ENCODE measurements around the gene CDK19. TPM values are rescaled to one million over a fixed set of nuclear protein-coding genes. Genes with fewer than 3 reads are reported as not detected.
A peak's percentile ranks its signal among the peaks of the same experiment; 100 is the strongest.

The CDK19 gene
- total and polyA plus RNA-seq, 2 of the 13 experiments (the other 11 are each of a cell fraction or from before 2014, with no cell fraction given), result 13.4 to 27.0 TPM

- POLR2A ChIA-PET, result no interaction called here
- H3K79me2 ChIP-seq (ENCODE audit: insufficient read depth, low read length), result no peaks in the 10 kb centered on the region
- peak overlapping the region; percentile 53 for H3K27ac ChIP-seq (ENCODE audit: extremely low read length, insufficient read depth, low read length)
- 0 out of 2 replicates have a peak, but pooled peaks cover 4% of the 10 kb centered on the region for H3K9me3 ChIP-seq (ENCODE audit: low read length)
- intact Hi-C loops (cut with micrococcal nuclease; ENCODE audit: unreplicated experiment) (loop anchor here (10.0 kb wide), 1 partner anchor 93 kb away; no protein-coding TSS in a partner anchor), in situ Hi-C loops (cut with HindIII; ENCODE audit: extremely low pct_ligation_motif_present, low pct_unique_long_range_greater_than_20kb) (no loop called here)
- H3K27me3 ChIP-seq (ENCODE audit: control insufficient read depth in 1 of 2, insufficient read depth in 2 of 2, low read length in 2 of 2), result no peaks in the 10 kb centered on the region
- FAIRE-seq (no peak), DNase-seq (ENCODE audit: low spot score) (no peak), ATAC-seq (no peak)
- H3K36me3 ChIP-seq (replicated peaks in 1 of 2; ENCODE audit: control insufficient read depth in 1 of 2, insufficient read depth in 2 of 2, low read length in 2 of 2), result no peaks in the 10 kb centered on the region
- no peaks in the 10 kb centered on the region for H4K20me1 ChIP-seq (ENCODE audit: insufficient read depth, low read length)
- no peak overlapping the region for H3K4me2 ChIP-seq (ENCODE audit: low read depth, low read length)
- no peak overlapping the region for H3K9ac ChIP-seq (ENCODE audit: insufficient read depth, low read depth, low read length)
- no TSS peak for BruUV-seq (replicated peaks)
- H3K4me1 ChIP-seq (ENCODE audit: insufficient read depth, low read length), result peaks cover 96% of the 10 kb centered on the region
- H3K4me3 ChIP-seq (replicated peaks in 1 of 3; ENCODE audit: insufficient read depth in 1 of 3, low read depth in 2 of 3, low read length in 3 of 3), result no peak overlapping the region
- H2AFZ ChIP-seq (ENCODE audit: low read length), result no peak overlapping the region
- CTCF ChIA-PET (ENCODE audit: low intra/inter-chr PET ratio, low total read pairs), result no interaction called here
- TF ChIP-seq NFKB2 (CRISPR knock-in tag; IDR thresholded peaks at IDR 0.05; ENCODE audit: borderline replicate concordance) (no peak), ZNF543 (CRISPR knock-in tag; IDR thresholded peaks at IDR 0.05) (no peak), RBAK (CRISPR knock-in tag; IDR thresholded peaks at IDR 0.05) (no peak), ZBTB2 (CRISPR knock-in tag; IDR thresholded peaks at IDR 0.05; ENCODE audit: low read depth) (no peak), ZNF317 (CRISPR knock-in tag; IDR thresholded peaks at IDR 0.05) (0 out of 2 replicates have a peak, but pooled peaks have one; percentile 36), MNT (IDR thresholded peaks at IDR 0.05) (no peak), AKAP8 (CRISPR knock-in tag; IDR thresholded peaks at IDR 0.05) (no peak), MED1 (CRISPR knock-in tag; IDR thresholded peaks at IDR 0.05) (0 out of 2 replicates have a peak, but pooled peaks have one; percentile 25), ZFY (CRISPR knock-in tag; IDR thresholded peaks at IDR 0.05) (peak; percentile 11; the same call in 1 of the 2 replicates), ZNF7 (CRISPR knock-in tag; IDR thresholded peaks at IDR 0.05) (peak; percentile 34; the same call in 1 of the 2 replicates), ZNF430 (CRISPR knock-in tag; IDR thresholded peaks at IDR 0.05) (no peak), MAX (IDR thresholded peaks at IDR 0.05) (0 out of 2 replicates have a peak, but pooled peaks have one; percentile 24), CEBPB (IDR thresholded peaks at IDR 0.05; ENCODE audit: borderline replicate concordance, low read depth, low read length) (no peak), POLR2AphosphoS2 (IDR thresholded peaks at IDR 0.05; ENCODE audit: low read depth, low read length) (no peak), AHDC1 (CRISPR knock-in tag; IDR thresholded peaks at IDR 0.05; ENCODE audit: borderline replicate concordance) (no peak)
These were observed 253.6 kb downstream of the CDK19 start for GRCh38 chr6:110561696-110562095.

Measured in HepG2 (cell line).